ENCODE results near the gene DCHS2.
A peak's percentile ranks its signal among the peaks of the same experiment; 100 is the strongest.

Gene DCHS2

GRCh38 chr4:154450966-154451365 lies 40.6 kb downstream of the DCHS2 start:
- DNase-seq, result no peak

- no peak for DNase-seq
Observed at GRCh38 chr4:154444958-154445357, 46.6 kb downstream of the DCHS2 start.

GRCh38 chr4:154441982-154442381 lies 49.6 kb downstream of the DCHS2 start:
- no peak for DNase-seq

- no peak for DNase-seq
Observed at GRCh38 chr4:154441124-154441523, 50.5 kb downstream of the DCHS2 start.

GRCh38 chr4:154439224-154439623 lies 52.4 kb downstream of the DCHS2 start:
- no peak for DNase-seq

- no peak for DNase-seq
Observed at GRCh38 chr4:154435895-154436294, 55.7 kb downstream of the DCHS2 start.

GRCh38 chr4:154433543-154433942 lies 58.1 kb downstream of the DCHS2 start:
- DNase-seq, result no peak

- no peak for DNase-seq
Observed at GRCh38 chr4:154429176-154429575, 62.4 kb downstream of the DCHS2 start.

- DNase-seq, result no peak
Observed at GRCh38 chr4:154427149-154427548, 64.5 kb downstream of the DCHS2 start.

GRCh38 chr4:154425514-154425913 lies 66.1 kb downstream of the DCHS2 start:
- DNase-seq, result no peak

- DNase-seq, result no peak
Observed at GRCh38 chr4:154424810-154425484, 66.7 kb downstream of the DCHS2 start.

GRCh38 chr4:154422152-154422551 lies 69.4 kb downstream of the DCHS2 start:
- DNase-seq, result no peak

- no peak for DNase-seq
Observed at GRCh38 chr4:154421618-154422017, 70.0 kb downstream of the DCHS2 start.

GRCh38 chr4:154417373-154417673 lies 74.3 kb downstream of the DCHS2 start:
- no peak for DNase-seq

GRCh38 chr4:154416190-154416547 lies 75.4 kb downstream of the DCHS2 start:
- DNase-seq, result peak in 1 of 2 donors; percentile 3

- no peak for DNase-seq
Observed at GRCh38 chr4:154415313-154415712, 76.3 kb downstream of the DCHS2 start.

- DNase-seq, result no peak
Observed at GRCh38 chr4:154414796-154415195, 76.8 kb downstream of the DCHS2 start.

GRCh38 chr4:154414371-154414770 lies 77.2 kb downstream of the DCHS2 start:
- DNase-seq, result no peak

- no peak for DNase-seq
Observed at GRCh38 chr4:154407443-154407842, 84.2 kb downstream of the DCHS2 start.

GRCh38 chr4:154406018-154406795 lies 85.4 kb downstream of the DCHS2 start:
- DNase-seq, result no peak

- DNase-seq, result peak in 1 of 2 donors; percentile 59
Observed at GRCh38 chr4:154399259-154399974, 92.2 kb downstream of the DCHS2 start.

GRCh38 chr4:154390324-154390723 lies 101.3 kb downstream of the DCHS2 start:
- DNase-seq, result no peak

- no peak for DNase-seq
Observed at GRCh38 chr4:154389148-154389547, 102.5 kb downstream of the DCHS2 start.

GRCh38 chr4:154384012-154384411 lies 107.6 kb downstream of the DCHS2 start:
- no peak for DNase-seq
